HG02973 (cell line): ENCODE data around the gene SYNJ2.

Experiments
- ATAC-seq: cut with Tn5 transposase; IDR thresholded peaks from one replicate; pipeline ENCODE4 v1.9.1; 2021; ENCODE audit warnings: moderate library complexity; ENCODE audit not compliant: unreplicated experiment

The SYNJ2 gene

GRCh38 chr6:157996918-157997702 is 15.4 kb downstream of the SYNJ2 start:
- no peak for ATAC-seq

- ATAC-seq, result no peak
These were observed 16.4 kb downstream of the SYNJ2 start for GRCh38 chr6:157997893-157998608.

- ATAC-seq, result no peak
These were observed 17.1 kb downstream of the SYNJ2 start for GRCh38 chr6:157998707-157999167.

GRCh38 chr6:157999168-158000051 is 17.7 kb downstream of the SYNJ2 start:
- ATAC-seq, result no peak

- no peak for ATAC-seq
These were observed 19.1 kb downstream of the SYNJ2 start for GRCh38 chr6:158000530-158001307.

- no peak for ATAC-seq
These were observed 20.7 kb downstream of the SYNJ2 start for GRCh38 chr6:158002249-158002950.

- ATAC-seq, result no peak
These were observed 21.5 kb downstream of the SYNJ2 start for GRCh38 chr6:158002951-158003853.

GRCh38 chr6:158003910-158004700 is 22.4 kb downstream of the SYNJ2 start:
- no peak for ATAC-seq

GRCh38 chr6:158004701-158005095 is 23.0 kb downstream of the SYNJ2 start:
- no peak for ATAC-seq

- no peak for ATAC-seq
These were observed 24.0 kb downstream of the SYNJ2 start for GRCh38 chr6:158005626-158006180.

GRCh38 chr6:158006331-158006730 is 24.7 kb downstream of the SYNJ2 start:
- no peak for ATAC-seq

GRCh38 chr6:158006821-158007570 is 25.3 kb downstream of the SYNJ2 start:
- ATAC-seq, result no peak

- no peak for ATAC-seq
These were observed 27.1 kb downstream of the SYNJ2 start for GRCh38 chr6:158008864-158009113.

- ATAC-seq, result no peak
These were observed 27.6 kb downstream of the SYNJ2 start for GRCh38 chr6:158009114-158009891.

- no peak for ATAC-seq
These were observed 28.4 kb downstream of the SYNJ2 start for GRCh38 chr6:158009935-158010585.
